Esophagus squamous epithelium (tissue), 5 donors: ENCODE data around the gene SNTB2. TPM values are rescaled to one million over a fixed set of nuclear protein-coding genes. Genes with fewer than 3 reads are reported as not detected.
"Not testable (repeated sequence)": the region's sequence is repeated elsewhere in the genome, so short reads cannot be mapped to it uniquely, and the experiment has no call there.

Experiments
- DNase-seq: peaks from one replicate; lab custom pipeline; 2025; lab: John Stamatoyannopoulos, UW
- H3K27ac ChIP-seq, 4 donors: fragments of 200-600 bp; sonication (generic); one replicate each; pipeline ENCODE4 v1.5.1; 2016 to 2019; ENCODE audit warnings: mild to moderate bottlenecking in 1 of 4
- H3K27me3 ChIP-seq, 4 donors: fragments of 200-600 bp; sonication (generic); 1 replicate in 3 of 4; 2 replicates in 1 of 4; pipeline versions ENCODE4 v1.5.1 to v1.6.0; 2017 to 2021; ENCODE audit warnings: antibody characterized with exemption in 1 of 4
- H3K36me3 ChIP-seq, 3 donors: fragments of 200-600 bp; sonication (generic); one replicate each; pipeline ENCODE4 v1.5.1; 2016 to 2019
- H3K4me1 ChIP-seq, 3 donors: fragments of 200-600 bp; sonication (generic); one replicate each; pipeline ENCODE4 v1.5.1; 2017 to 2019
- H3K4me3 ChIP-seq, 4 donors: fragments of 200-600 bp; sonication (generic); 1 replicate in 3 of 4; 2 replicates in 1 of 4; pipeline ENCODE4 v1.5.1; 2016 to 2019; ENCODE audit warnings: mild to moderate bottlenecking in 2 of 4, moderate library complexity in 1 of 4
- H3K9me3 ChIP-seq, 3 donors: fragments of 200-600 bp; sonication (generic); one replicate each; pipeline ENCODE4 v1.5.1; 2016 to 2019
- POLR2A ChIP-seq, 4 donors: fragments of 450-650 bp; IDR thresholded peaks; one replicate each; pipeline ENCODE4 v1.6.1; 2017; ENCODE audit warnings: antibody characterized with exemption in 4 of 4, mild to moderate bottlenecking in 4 of 4, moderate library complexity in 3 of 4
- WGBS, 2 donors: methylation state at CpG; one replicate each; pipeline ENCODE4 v1.1.5; 2018; 5-methylcytosine and 5-hydroxymethylcytosine counted together
- intact Hi-C: fragments of 100-400 bp; cut with DNase I; formaldehyde crosslinking; loops from one replicate; pipeline ENCODE4 v1.15.0; 2022
- total RNA-seq, 4 donors: library from RNA; depleted of rRNA; stranded (reverse); fragments of >200 nt; gene quantifications; one replicate each; pipeline ENCODE4 v1.1.0, GENCODE V29; 2016
- TF ChIP-seq, protein P1 (sequence below), 6 experiments: fragments of 450-650 bp in 4 of 6; fragments of 200-600 bp in 2 of 6; sonication (generic) in 2 of 6; IDR thresholded peaks; one replicate each; pipeline ENCODE4 v1.5.1; 2016 to 2019; ENCODE audit warnings: antibody characterized with exemption in 6 of 6, mild to moderate bottlenecking in 4 of 6, moderate library complexity in 4 of 6
- donor health status: DM: yes; HTN: yes; CAD: no.

Gene SNTB2
- total RNA-seq, 4 donors from 2014 or later, result 25.5 to 49.6 (median 25.9) TPM

DNA sequence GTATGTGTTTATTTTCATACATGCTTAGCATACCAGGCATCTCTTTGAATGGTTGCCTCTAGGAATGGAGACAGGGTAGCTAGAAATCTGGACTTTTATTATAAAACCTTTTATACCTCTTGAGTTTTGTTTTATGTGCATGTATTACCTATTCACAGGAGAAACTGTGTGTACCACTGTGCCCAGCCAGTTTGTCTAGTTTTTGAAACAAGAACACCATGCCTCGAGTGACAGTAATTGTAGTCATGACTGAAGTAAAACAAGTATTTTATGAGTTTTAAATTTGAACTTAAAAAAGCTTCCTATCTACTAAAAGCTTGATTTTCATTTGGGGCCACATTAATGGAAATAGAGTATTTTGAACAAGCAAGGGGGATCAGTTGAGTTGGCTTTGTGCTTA lies 57.4 kb downstream of the SNTB2 start:
- WGBS, 2 donors, result 19 to 66% methylated on average over 1 of the region's 1 CpG
- Histone ChIP-seq H3K27me3 (no peaks in the 10 kb centered on the region), H3K27ac (no peak overlapping the region), H3K4me1 (peaks cover 7 to 53% (median 10%) of the 10 kb centered on the region in 3 donors), H3K9me3 (no peaks in the 10 kb centered on the region), H3K36me3 (peaks cover 0 to 31% (median 4%) of the 10 kb centered on the region in 3 donors), H3K4me3 (no peak overlapping the region)
- TF ChIP-seq, protein P1, sequence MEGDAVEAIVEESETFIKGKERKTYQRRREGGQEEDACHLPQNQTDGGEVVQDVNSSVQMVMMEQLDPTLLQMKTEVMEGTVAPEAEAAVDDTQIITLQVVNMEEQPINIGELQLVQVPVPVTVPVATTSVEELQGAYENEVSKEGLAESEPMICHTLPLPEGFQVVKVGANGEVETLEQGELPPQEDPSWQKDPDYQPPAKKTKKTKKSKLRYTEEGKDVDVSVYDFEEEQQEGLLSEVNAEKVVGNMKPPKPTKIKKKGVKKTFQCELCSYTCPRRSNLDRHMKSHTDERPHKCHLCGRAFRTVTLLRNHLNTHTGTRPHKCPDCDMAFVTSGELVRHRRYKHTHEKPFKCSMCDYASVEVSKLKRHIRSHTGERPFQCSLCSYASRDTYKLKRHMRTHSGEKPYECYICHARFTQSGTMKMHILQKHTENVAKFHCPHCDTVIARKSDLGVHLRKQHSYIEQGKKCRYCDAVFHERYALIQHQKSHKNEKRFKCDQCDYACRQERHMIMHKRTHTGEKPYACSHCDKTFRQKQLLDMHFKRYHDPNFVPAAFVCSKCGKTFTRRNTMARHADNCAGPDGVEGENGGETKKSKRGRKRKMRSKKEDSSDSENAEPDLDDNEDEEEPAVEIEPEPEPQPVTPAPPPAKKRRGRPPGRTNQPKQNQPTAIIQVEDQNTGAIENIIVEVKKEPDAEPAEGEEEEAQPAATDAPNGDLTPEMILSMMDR (IDR thresholded peaks at IDR 0.05), result no peak
- TF ChIP-seq POLR2A (IDR thresholded peaks at IDR 0.05), result no peak
- DNase-seq, result no peak
- intact Hi-C loops, result no loop called here

DNA sequence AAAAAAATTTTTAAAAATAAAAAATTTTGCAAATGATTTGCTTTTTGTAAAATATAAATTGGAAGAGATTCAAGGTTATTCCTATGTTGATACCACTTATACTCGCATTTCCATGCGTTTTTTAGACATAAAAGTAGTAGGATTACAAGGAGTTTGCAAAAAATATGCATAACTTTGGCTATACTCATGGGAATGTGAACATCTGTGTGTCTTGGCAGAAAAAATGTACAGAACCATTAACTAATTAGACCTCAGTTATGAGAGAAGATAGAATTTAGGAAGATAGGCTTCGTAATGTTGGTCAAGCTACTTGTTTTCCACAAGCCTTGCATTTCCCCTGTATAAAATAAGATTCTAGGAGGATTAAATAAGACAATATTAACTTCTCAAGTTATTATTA lies 63.1 kb downstream of the SNTB2 start:
- intact Hi-C loops, result no loop called here
- no peak for DNase-seq

DNA sequence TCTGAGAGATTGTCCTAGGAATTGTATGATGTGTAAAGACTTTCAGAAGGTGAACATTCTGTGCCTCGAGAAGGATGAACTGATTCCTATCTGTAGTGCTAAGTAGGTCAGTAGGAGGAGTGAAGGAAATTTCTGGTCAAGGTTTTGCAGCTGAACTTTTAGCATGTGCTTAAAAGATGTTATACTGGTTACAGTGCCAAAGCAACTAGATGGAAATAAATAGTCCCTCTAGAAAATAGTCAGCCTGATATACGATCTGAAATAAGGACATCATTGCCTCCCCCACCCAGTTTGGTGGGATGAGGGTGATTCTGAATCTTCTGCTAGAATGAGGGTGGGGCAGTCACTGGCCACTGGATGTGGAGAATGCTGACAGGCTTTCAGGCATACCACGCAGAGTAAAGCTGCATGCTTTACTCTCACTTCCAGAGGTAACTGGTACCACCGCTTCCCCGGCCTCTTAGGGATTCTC lies 66.9 kb downstream of the SNTB2 start:
- intact Hi-C loops, result no loop called here
- no peaks in the 10 kb centered on the region for H3K27me3 ChIP-seq
- H3K9me3 ChIP-seq, result no peaks in the 10 kb centered on the region
- no peak for DNase-seq
- H3K27ac ChIP-seq, result peak overlapping the region; percentile 19 to 83 (median 76)
- 45 to 65% methylated on average over 5 of the region's 5 CpGs for WGBS, 2 donors
- peaks cover 0 to 45% (median 13%) of the 10 kb centered on the region in 3 donors for H3K4me1 ChIP-seq
- H3K4me3 ChIP-seq, result no peak overlapping the region
- TF ChIP-seq, protein P1 (IDR thresholded peaks at IDR 0.05), result no peak
- TF ChIP-seq POLR2A (IDR thresholded peaks at IDR 0.05), result no peak
- peaks cover 0 to 21% (median 0%) of the 10 kb centered on the region in 3 donors for H3K36me3 ChIP-seq

More for the DNA sequence above, 63.1 kb downstream of the SNTB2 start:
- no peak overlapping the region for H3K27ac ChIP-seq
- TF ChIP-seq, protein P1 (IDR thresholded peaks at IDR 0.05), result no peak
- no peak for TF ChIP-seq POLR2A (IDR thresholded peaks at IDR 0.05)
- H3K4me1 ChIP-seq, result peaks cover 3 to 24% (median 6%) of the 10 kb centered on the region in 3 donors
- H3K4me3 ChIP-seq, result no peak overlapping the region
- WGBS, 2 donors, result 89 to 91% methylated on average over 3 of the region's 3 CpGs
- no peaks in the 10 kb centered on the region for H3K9me3 ChIP-seq
- H3K36me3 ChIP-seq, result peaks cover 0 to 47% (median 4%) of the 10 kb centered on the region in 3 donors
- no peaks in the 10 kb centered on the region for H3K27me3 ChIP-seq

DNA sequence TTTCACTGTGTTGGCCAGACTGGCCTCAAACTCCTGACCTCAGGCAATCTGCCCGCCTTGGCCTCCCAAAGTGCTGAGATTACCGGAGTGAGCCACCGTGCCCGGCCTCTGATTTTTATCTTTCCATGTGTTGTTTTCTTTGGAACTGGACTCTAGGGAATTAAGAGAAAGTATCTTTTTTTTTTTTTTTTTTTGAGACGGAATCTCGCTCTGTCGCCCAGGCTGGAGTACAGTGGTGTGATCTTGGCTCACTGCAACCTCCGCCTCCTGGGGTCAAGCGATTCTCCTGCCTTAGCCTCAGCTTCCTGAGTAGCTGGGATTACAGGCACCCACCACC lies 72.4 kb downstream of the SNTB2 start:
- H3K27me3 ChIP-seq, H3K27ac ChIP-seq, intact Hi-C loops, H3K4me3 ChIP-seq, H3K9me3 ChIP-seq, DNase-seq: not testable (repeated sequence)
- WGBS, 2 donors, result 91 to 92% methylated on average over 8 to 9 of the region's 9 CpGs
- H3K36me3 ChIP-seq, result peaks cover 0 to 30% (median 0%) of the 10 kb centered on the region in 3 donors
- H3K4me1 ChIP-seq, result peaks cover 0 to 34% (median 8%) of the 10 kb centered on the region in 3 donors

DNA sequence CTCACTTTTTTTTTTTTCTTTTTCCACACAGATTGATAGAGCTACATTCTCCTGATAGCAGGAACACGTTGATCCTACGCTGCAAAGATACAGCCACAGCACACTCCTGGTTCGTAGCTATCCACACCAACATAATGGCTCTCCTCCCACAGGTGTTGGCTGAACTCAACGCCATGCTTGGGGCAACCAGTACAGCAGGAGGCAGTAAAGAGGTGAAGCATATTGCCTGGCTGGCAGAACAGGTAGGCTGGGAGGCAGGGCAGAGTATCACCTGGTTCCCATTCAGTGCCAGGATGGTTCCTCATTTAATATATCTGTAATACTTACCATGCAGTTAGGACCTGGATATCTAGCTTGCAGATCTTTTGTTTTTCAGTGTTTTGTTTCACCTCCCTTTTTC lies 73.1 kb downstream of the SNTB2 start:
- TF ChIP-seq, protein P1 (IDR thresholded peaks at IDR 0.05), result peak in 1 of 6 experiments; percentile 29
- TF ChIP-seq POLR2A (IDR thresholded peaks at IDR 0.05), result no peak
- intact Hi-C loops, result no loop called here
- no peak overlapping the region for H3K4me3 ChIP-seq
- no peaks in the 10 kb centered on the region for H3K9me3 ChIP-seq
- no peaks in the 10 kb centered on the region for H3K27me3 ChIP-seq
- H3K4me1 ChIP-seq, result peaks cover 0 to 27% (median 7%) of the 10 kb centered on the region in 3 donors
- DNase-seq, result no peak
- H3K36me3 ChIP-seq, result peaks cover 0 to 37% (median 0%) of the 10 kb centered on the region in 3 donors
- WGBS, 2 donors, result 82 to 89% methylated on average over 4 of the region's 4 CpGs
- no peak overlapping the region for H3K27ac ChIP-seq
